Cardiac muscle cell (in vitro differentiated cells and primary cell): ENCODE results near the gene VAMP4. TPM values are rescaled to one million over a fixed set of nuclear protein-coding genes. Genes with fewer than 3 reads are reported as not detected.

Experiments used
- DNase-seq, 2 donors: peaks; one replicate each; pipeline versions ENCODE4 v3.0.0 to v3.0.0-alpha.2; 2010 to 2017; ENCODE audit warnings: low read depth in 1 of 2, low spot score in 1 of 2
- H3K27ac ChIP-seq: fragments of 200-600 bp; sonication (generic); 2 replicates; pipeline ENCODE4 v1.5.1; 2016
- H3K27me3 ChIP-seq: fragments of 200-600 bp; sonication (generic); 2 replicates; pipeline ENCODE4 v1.6.0; 2016; ENCODE audit warnings: control low read depth
- H3K36me3 ChIP-seq: fragments of 200-600 bp; sonication (generic); 2 replicates; pipeline ENCODE4 v1.5.1; 2016; ENCODE audit warnings: control low read depth
- H3K4me1 ChIP-seq: fragments of 200-600 bp; sonication (generic); 2 replicates; pipeline ENCODE4 v1.8.1; 2017; ENCODE audit warnings: low read depth, mild to moderate bottlenecking, mixed run types
- H3K4me3 ChIP-seq: fragments of 200-600 bp; sonication (generic); 2 replicates; pipeline ENCODE4 v1.5.1; 2016; ENCODE audit warnings: mild to moderate bottlenecking
- H3K9me3 ChIP-seq: fragments of 200-600 bp; sonication (generic); 2 replicates; pipeline ENCODE4 v1.5.1; 2017; ENCODE audit warnings: low read depth, mild to moderate bottlenecking, control low read depth
- CTCF ChIP-seq: IDR thresholded peaks from 2 replicates; pipeline ENCODE4 v1.5.1; 2012; ENCODE audit warnings: low read depth, mild to moderate bottlenecking, low read length
- polyA plus RNA-seq: library from polyadenylated mRNA; unstranded; fragments of >200 nt; fragmentation: Nextera tagmentation; extraction: Ambion mirVana; gene quantifications from 2 replicates; pipeline ENCODE4 v1.2.1, GENCODE V29; 2016
- total RNA-seq: library from RNA; depleted of rRNA; stranded (reverse); fragments of >200 nt; gene quantifications from 2 replicates; pipeline ENCODE4 v1.2.3, GENCODE V29; 2016

The VAMP4 gene
- total RNA-seq (5.0 and 9.4 TPM in 2 replicates), polyA plus RNA-seq (6.9 and 8.6 TPM in 2 replicates)

DNA sequence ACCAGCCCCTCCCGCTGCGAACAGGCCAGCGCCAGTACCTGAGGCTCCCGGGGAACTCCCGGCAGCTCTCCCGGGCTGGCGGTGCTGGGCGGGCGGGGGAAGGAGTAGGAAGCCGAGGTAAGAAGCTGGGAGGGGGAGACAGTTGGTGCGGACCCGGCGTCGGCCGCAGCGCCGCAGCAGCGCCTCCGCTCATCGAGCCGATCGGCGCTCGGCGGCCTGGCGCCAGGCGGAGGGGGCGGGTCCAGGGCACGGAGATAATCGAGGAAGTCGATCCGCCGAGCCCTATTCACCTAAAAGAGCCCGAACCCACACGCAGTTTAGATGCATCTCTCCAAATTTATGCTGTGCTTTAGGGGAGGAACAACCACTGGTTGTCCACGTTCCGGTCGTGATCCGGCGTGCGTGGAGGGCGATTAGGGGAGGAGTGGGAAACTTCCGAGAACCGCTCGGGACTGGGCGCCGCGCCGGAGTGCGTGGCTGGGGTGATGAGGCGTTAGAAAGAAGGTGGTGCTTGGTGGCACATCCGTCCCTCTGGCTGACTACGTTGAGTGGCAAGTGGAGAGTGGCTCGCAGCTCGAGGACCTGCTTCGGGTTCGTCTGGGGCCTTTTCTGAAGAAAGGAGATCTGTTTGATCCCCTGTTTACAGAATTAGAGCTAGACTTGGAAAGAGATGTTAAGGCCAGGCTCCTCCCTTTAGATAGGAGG, at the start of gene VAMP4:
VAMP4 (minus strand) TSS at position 194 of the 705 bp plus-strand sequence. CDS start 3,651 bp downstream, outside the sequence.
- peak; percentile 87 to 94 for DNase-seq
- Histone ChIP-seq H3K4me3 (peak within 1 kb of the TSS; percentile 84), H3K27ac (peak within 1 kb of the TSS; percentile 92), H3K27me3 (no peaks in the 10 kb centered on the region), H3K9me3 (no peaks in the 10 kb centered on the region), H3K36me3 (peaks cover 6% of the 10 kb centered on the region), H3K4me1 (peaks cover 18% of the 10 kb centered on the region)
- TF ChIP-seq CTCF = no peak

DNA sequence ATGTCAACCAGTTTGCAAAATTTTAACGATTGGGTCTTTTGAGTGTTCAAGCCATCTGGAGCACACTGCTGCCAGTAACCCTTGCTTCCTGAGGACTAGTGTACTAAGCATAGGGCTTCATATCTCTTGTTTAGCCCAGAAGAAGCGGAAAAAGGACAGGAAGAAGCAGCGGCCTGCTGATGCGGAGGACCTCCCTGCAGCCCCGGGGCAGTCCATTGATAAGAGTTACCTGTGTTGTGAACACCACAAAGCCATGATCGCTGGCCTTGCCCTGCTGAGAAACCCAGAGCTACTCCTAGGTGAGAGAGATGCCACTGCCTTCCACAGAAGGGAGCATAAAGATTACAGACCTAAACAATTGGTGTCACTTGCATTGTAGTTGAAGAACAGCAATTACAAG, 48.5 kb upstream of the VAMP4 start:
- TF ChIP-seq CTCF = no peak
- peaks cover 75% of the 10 kb centered on the region for H3K36me3 ChIP-seq
- no peak for DNase-seq

GRCh38 chr1:171788696-171789095, 46.8 kb upstream of the VAMP4 start:
- no peaks in the 10 kb centered on the region for H3K4me1 ChIP-seq
- no peaks in the 10 kb centered on the region for H3K9me3 ChIP-seq
- TF ChIP-seq CTCF = no peak
- H3K4me3 ChIP-seq = no peak overlapping the region
- no peaks in the 10 kb centered on the region for H3K27me3 ChIP-seq
- H3K36me3 ChIP-seq = peaks cover 61% of the 10 kb centered on the region
- H3K27ac ChIP-seq = no peak overlapping the region
- DNase-seq = peak in 1 of 2 donors; percentile 75

More for the DNA sequence above, 48.5 kb upstream of the VAMP4 start:
- Histone ChIP-seq H3K27ac (no peak overlapping the region), H3K27me3 (no peaks in the 10 kb centered on the region), H3K4me3 (no peak overlapping the region), H3K4me1 (no peaks in the 10 kb centered on the region), H3K9me3 (no peaks in the 10 kb centered on the region)

DNA sequence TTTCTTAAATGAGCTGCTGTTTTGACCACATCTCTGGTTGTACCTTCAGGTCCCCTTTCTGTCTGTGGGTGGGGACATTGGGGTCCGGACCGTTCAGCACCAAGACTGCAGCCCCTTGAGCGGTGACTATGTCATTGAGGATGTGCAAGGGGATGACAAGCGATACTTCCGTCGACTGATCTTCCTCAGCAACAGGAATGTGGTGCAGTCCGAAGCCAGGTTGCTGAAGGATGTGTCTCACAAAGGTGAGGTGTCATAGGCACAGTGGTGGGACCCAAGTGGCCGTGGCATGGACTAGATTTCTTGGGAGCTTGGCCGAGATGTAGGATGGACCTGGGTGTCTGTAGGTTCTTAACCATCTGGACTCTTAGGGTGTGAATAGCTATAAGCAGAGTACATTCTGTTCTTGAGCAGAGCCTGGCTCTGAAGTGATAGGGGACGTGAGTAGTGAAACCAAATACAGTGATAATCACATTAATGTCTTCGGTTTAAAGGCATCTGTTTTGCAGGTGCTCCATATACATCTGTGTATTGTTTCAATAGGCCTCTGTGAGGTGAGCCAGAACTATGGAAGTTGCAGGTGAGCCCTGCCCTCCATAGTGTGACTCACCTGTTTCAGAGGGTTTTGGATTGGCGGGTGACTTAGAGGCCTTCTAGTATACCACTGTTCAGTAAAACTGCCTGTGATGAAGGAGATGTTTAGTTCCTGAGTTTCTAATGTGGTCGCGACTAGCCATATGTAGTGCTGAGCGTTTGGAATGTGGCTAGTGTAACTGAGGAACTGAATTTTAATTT, 46.0 kb upstream of the VAMP4 start:
- no peaks in the 10 kb centered on the region for H3K9me3 ChIP-seq
- DNase-seq = no peak
- H3K27ac ChIP-seq = no peak overlapping the region
- no peak for TF ChIP-seq CTCF
- H3K36me3 ChIP-seq = peaks cover 54% of the 10 kb centered on the region
- H3K4me1 ChIP-seq = no peaks in the 10 kb centered on the region
- H3K27me3 ChIP-seq = no peaks in the 10 kb centered on the region
- H3K4me3 ChIP-seq = no peak overlapping the region

DNA sequence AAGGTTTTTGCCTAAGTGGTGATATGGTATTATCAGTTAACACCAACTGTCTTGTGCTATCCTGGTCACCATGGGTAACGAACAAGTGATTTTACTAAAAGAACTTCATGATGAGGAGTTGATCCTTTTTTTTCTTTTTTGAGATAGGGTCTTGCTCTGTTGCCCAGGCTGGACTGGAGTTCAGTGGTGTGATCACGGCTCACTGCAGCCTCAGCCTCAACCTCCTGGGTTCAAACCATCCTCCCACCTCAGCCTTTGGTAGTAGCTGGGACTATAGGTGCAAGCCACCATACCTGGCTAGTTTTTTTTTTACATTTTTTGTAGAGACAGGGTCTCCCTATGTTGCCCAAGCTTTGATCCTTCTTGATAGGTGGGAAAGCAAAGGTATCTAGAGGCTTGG, 44.7 kb upstream of the VAMP4 start:
- no peak overlapping the region for H3K27ac ChIP-seq
- TF ChIP-seq CTCF = no peak
- H3K4me1 ChIP-seq = no peaks in the 10 kb centered on the region
- H3K9me3 ChIP-seq = no peaks in the 10 kb centered on the region
- no peaks in the 10 kb centered on the region for H3K27me3 ChIP-seq
- DNase-seq = no peak
- no peak overlapping the region for H3K4me3 ChIP-seq
- peaks cover 43% of the 10 kb centered on the region for H3K36me3 ChIP-seq
